OCI-LY3 (cell line): Measurements from ENCODE around the gene NCOA3.
A peak's percentile ranks its signal among the peaks of the same experiment; 100 is the strongest.

Source experiments
- H2AFZ ChIP-seq: fragments of 200-600, 300-600 bp; shearing (Covaris generic); 2 replicates; pipeline ENCODE4 v1.6.0; 2014; ENCODE audit warnings: antibody characterized with exemption, low read depth, low read length
- H3K27ac ChIP-seq: fragments of 200-600, 300-600 bp; sonication (generic); 2 replicates; pipeline ENCODE4 v1.5.1; 2014; ENCODE audit warnings: mild to moderate bottlenecking, low read length, moderate library complexity, mixed read lengths
- H3K27me3 ChIP-seq: fragments of 200-600, 300-600 bp; sonication (generic); 2 replicates; pipeline ENCODE4 v1.6.1; 2014; ENCODE audit warnings: low read depth, low read length, mixed read lengths
- H3K36me3 ChIP-seq: fragments of 200-600, 300-600 bp; sonication (generic); replicated peaks from 2 replicates; pipeline ENCODE3; 2014; ENCODE audit warnings: low read depth, low read length, mixed read lengths
- H3K4me1 ChIP-seq: fragments of 300-600, 200-600 bp; sonication (generic); 2 replicates; pipeline ENCODE4 v1.6.1; 2014; ENCODE audit warnings: low read length, mixed read lengths
- H3K4me2 ChIP-seq: fragments of 200-600, 300-600 bp; sonication (generic); 2 replicates; pipeline ENCODE4 v1.6.1; 2014; ENCODE audit warnings: low read length, mixed read lengths
- H3K4me3 ChIP-seq: fragments of 300-600, 200-600 bp; sonication (generic); 2 replicates; pipeline ENCODE4 v1.5.1; 2014; ENCODE audit warnings: antibody characterized with exemption, mild to moderate bottlenecking, low read length, moderate library complexity
- H3K79me2 ChIP-seq: fragments of 300-600, 200-600 bp; shearing (Covaris generic); 2 replicates; pipeline ENCODE4 v1.6.1; 2014; ENCODE audit warnings: mild to moderate bottlenecking, low read length, mixed read lengths
- H3K9ac ChIP-seq: fragments of 300-600, 200-600 bp; shearing (Covaris generic); 2 replicates; pipeline ENCODE4 v1.6.0; 2014; ENCODE audit warnings: mild to moderate bottlenecking, low read length, moderate library complexity
- H3K9me3 ChIP-seq: fragments of 200-600, 300-600 bp; shearing (Covaris generic); 2 replicates; pipeline ENCODE4 v1.6.1; 2014; ENCODE audit warnings: low read length, mixed read lengths; ENCODE audit not compliant: insufficient read depth
- H4K20me1 ChIP-seq: fragments of 200-600, 300-600 bp; sonication (generic); 2 replicates; pipeline ENCODE4 v1.6.1; 2016; ENCODE audit warnings: low read length, mixed read lengths; ENCODE audit not compliant: insufficient read depth
- EZH2phosphoT487 ChIP-seq: fragments of 200-600 bp; shearing (Covaris generic); IDR thresholded peaks from 2 replicates; pipeline ENCODE4 v1.6.1; 2018; ENCODE audit warnings: antibody characterized with exemption, mixed run types, low read depth
- TF ChIP-seq, protein P1 (sequence below): fragments of 200-600, 300-600 bp; sonication (generic); IDR thresholded peaks from 2 replicates; pipeline ENCODE4 v1.5.1; 2014; ENCODE audit warnings: antibody characterized with exemption, low read length, low read depth

The NCOA3 gene

GRCh38 chr20:47466213-47466612 is 35.5 kb upstream of the NCOA3 start:
- Histone ChIP-seq H3K4me2 (no peak overlapping the region), H4K20me1 (no peaks in the 10 kb centered on the region), H3K27ac (no peak overlapping the region), H3K79me2 (no peaks in the 10 kb centered on the region), H3K4me3 (no peak overlapping the region), H3K9ac (no peak overlapping the region), H3K36me3 (no peaks in the 10 kb centered on the region), H3K27me3 (no peaks in the 10 kb centered on the region), H2AFZ (no peak overlapping the region), H3K9me3 (no peaks in the 10 kb centered on the region), H3K4me1 (peaks cover 25% of the 10 kb centered on the region)
- TF ChIP-seq EZH2phosphoT487, result no peak
- TF ChIP-seq, protein P1, sequence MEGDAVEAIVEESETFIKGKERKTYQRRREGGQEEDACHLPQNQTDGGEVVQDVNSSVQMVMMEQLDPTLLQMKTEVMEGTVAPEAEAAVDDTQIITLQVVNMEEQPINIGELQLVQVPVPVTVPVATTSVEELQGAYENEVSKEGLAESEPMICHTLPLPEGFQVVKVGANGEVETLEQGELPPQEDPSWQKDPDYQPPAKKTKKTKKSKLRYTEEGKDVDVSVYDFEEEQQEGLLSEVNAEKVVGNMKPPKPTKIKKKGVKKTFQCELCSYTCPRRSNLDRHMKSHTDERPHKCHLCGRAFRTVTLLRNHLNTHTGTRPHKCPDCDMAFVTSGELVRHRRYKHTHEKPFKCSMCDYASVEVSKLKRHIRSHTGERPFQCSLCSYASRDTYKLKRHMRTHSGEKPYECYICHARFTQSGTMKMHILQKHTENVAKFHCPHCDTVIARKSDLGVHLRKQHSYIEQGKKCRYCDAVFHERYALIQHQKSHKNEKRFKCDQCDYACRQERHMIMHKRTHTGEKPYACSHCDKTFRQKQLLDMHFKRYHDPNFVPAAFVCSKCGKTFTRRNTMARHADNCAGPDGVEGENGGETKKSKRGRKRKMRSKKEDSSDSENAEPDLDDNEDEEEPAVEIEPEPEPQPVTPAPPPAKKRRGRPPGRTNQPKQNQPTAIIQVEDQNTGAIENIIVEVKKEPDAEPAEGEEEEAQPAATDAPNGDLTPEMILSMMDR, result no peak

GRCh38 chr20:47466704-47467459 is 34.8 kb upstream of the NCOA3 start:
- no peak overlapping the region for H3K9ac ChIP-seq
- no peak overlapping the region for H3K27ac ChIP-seq
- no peaks in the 10 kb centered on the region for H3K79me2 ChIP-seq
- H3K9me3 ChIP-seq, result no peaks in the 10 kb centered on the region
- no peak overlapping the region for H2AFZ ChIP-seq
- peaks cover 25% of the 10 kb centered on the region for H3K4me1 ChIP-seq
- no peaks in the 10 kb centered on the region for H3K27me3 ChIP-seq
- H3K4me3 ChIP-seq, result no peak overlapping the region
- TF ChIP-seq, protein P1, result no peak
- TF ChIP-seq EZH2phosphoT487, result no peak
- H3K36me3 ChIP-seq, result no peaks in the 10 kb centered on the region
- no peak overlapping the region for H3K4me2 ChIP-seq
- no peaks in the 10 kb centered on the region for H4K20me1 ChIP-seq

DNA sequence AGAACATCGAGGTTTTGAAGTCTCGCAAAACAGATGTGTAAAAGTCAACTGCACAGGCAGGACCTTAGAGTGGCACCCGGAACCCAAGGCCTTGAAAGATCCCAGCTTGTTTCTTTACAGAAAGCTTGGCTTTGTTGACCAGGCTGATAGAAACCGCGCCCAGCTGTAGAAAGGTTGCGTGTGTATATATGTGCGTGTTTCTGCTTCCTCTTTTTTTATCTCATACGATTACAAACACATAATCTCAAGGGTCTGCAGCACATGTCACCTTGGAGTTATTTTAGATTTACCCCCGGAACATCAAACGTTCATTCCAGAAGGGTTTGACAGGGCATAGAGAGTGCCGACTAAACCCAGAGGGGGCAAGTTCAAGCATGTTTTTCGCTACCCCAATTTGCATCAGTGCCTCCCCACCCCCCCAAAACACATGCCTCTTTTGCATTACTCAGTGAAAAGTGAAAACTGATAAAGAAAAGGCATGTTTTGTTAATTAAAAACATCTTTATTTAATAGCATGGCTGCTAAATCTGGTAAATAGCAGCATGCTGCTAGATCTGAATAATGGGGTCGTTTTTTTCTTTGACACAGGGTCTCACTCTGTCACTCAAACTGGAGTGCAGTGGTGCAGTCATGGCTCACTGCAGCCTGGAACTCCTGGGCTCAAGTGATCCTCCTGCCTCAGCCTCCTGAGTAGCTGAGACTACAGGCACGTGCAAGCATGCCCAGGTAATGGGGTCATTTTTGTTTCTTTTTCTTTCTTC is 33.2 kb upstream of the NCOA3 start:
- Histone ChIP-seq H3K4me2 (peak overlapping the region; percentile 55), H3K4me3 (peak overlapping the region; percentile 34), H3K27me3 (no peaks in the 10 kb centered on the region), H2AFZ (peak overlapping the region; percentile 73), H3K4me1 (peaks cover 37% of the 10 kb centered on the region), H3K27ac (peak overlapping the region; percentile 41), H3K9me3 (no peaks in the 10 kb centered on the region), H3K36me3 (no peaks in the 10 kb centered on the region), H4K20me1 (no peaks in the 10 kb centered on the region), H3K79me2 (no peaks in the 10 kb centered on the region), H3K9ac (peak overlapping the region; percentile 28)
- TF ChIP-seq, protein P1, result no peak
- TF ChIP-seq EZH2phosphoT487, result no peak

- Histone ChIP-seq H4K20me1 (no peaks in the 10 kb centered on the region), H3K79me2 (no peaks in the 10 kb centered on the region), H3K4me2 (no peak overlapping the region), H3K4me1 (peaks cover 35% of the 10 kb centered on the region), H2AFZ (no peak overlapping the region), H3K4me3 (no peak overlapping the region), H3K27me3 (no peaks in the 10 kb centered on the region), H3K9ac (no peak overlapping the region), H3K27ac (no peak overlapping the region), H3K36me3 (no peaks in the 10 kb centered on the region), H3K9me3 (no peaks in the 10 kb centered on the region)
- TF ChIP-seq, protein P1, result no peak
- TF ChIP-seq EZH2phosphoT487, result no peak
These were observed 26.2 kb upstream of the NCOA3 start for GRCh38 chr20:47475419-47476044.
